SK-N-SH (cell line): ENCODE measurements around the gene PIR. TPM values are rescaled to one million over a fixed set of nuclear protein-coding genes. Genes with fewer than 3 reads are reported as not detected.

ENCODE experiments used
- CTCF ChIA-PET: fragments of 300-600, 350-600 bp; formaldehyde crosslinking; extraction: SDS; loops from one replicate; lab custom pipeline; 2021; lab: Yijun Ruan, JAX
- POLR2A ChIA-PET: fragments of 350-600 bp; sonication (Branson Sonifier 250); formaldehyde crosslinking; extraction: SDS; loops from one replicate; lab custom pipeline; 2020; ENCODE audit warnings: antibody characterized with exemption, inconsistent platforms; lab: Yijun Ruan, JAX
- DNase-seq: peaks from one replicate; pipeline ENCODE4 v3.0.0; 2012
- H2AFZ ChIP-seq: fragments of 200-600 bp; sonication (generic); 2 replicates; pipeline ENCODE4 v1.8.1; 2016; ENCODE audit warnings: antibody characterized with exemption, mild to moderate bottlenecking, low read depth
- H3F3A ChIP-seq: fragments of 200-600 bp; sonication (generic); replicated peaks from 2 replicates; pipeline ENCODE3; 2016; ENCODE audit warnings: antibody characterized with exemption, mild to moderate bottlenecking; ENCODE audit not compliant: insufficient read depth
- H3K27ac ChIP-seq, 2 experiments: fragments of 200-500 bp in 1 of 2; fragments of 200-600 bp in 1 of 2; sonication (Bioruptor generic) in 1 of 2; sonication (generic), shearing (Covaris generic) in 1 of 2; 2 replicates each; pipeline versions ENCODE4 v1.5.1 to v1.6.1; 2014 to 2016; ENCODE audit warnings: low read depth in 2 of 2, inconsistent platforms in 1 of 2, low read length in 1 of 2, mild to moderate bottlenecking in 1 of 2, mixed read lengths in 1 of 2
- H3K27me3 ChIP-seq: fragments of 200-600 bp; sonication (generic), shearing (Covaris generic); 2 replicates; pipeline ENCODE4 v1.6.1; 2016; ENCODE audit warnings: mixed run types; ENCODE audit not compliant: insufficient read depth
- H3K36me3 ChIP-seq, 2 experiments: fragments of 200-500 bp in 1 of 2; fragments of 200-600 bp in 1 of 2; sonication (Bioruptor generic) in 1 of 2; sonication (generic) in 1 of 2; replicated peaks in 1 of 2; 2 replicates each; pipeline versions ENCODE3 to v1.5.1; 2014 to 2016; ENCODE audit warnings: low read length in 1 of 2, mild to moderate bottlenecking in 1 of 2; ENCODE audit not compliant: insufficient read depth in 2 of 2, control insufficient read depth in 1 of 2
- H3K4me1 ChIP-seq, 2 experiments: fragments of 200-500 bp in 1 of 2; fragments of 200-600 bp in 1 of 2; sonication (Bioruptor generic) in 1 of 2; sonication (generic), shearing (Covaris generic) in 1 of 2; 2 replicates each; pipeline versions ENCODE4 v1.5.1 to v1.6.1; 2014 to 2016; ENCODE audit warnings: low read depth in 1 of 2, low read length in 1 of 2, mixed run types in 1 of 2; ENCODE audit not compliant: insufficient read depth in 2 of 2, control insufficient read depth in 1 of 2
- H3K4me2 ChIP-seq: fragments of 200-600 bp; sonication (generic), shearing (Covaris generic); 2 replicates; pipeline ENCODE4 v1.6.1; 2017; ENCODE audit warnings: mixed run types
- H3K4me3 ChIP-seq, 2 experiments: fragments of 200-500 bp in 1 of 2; fragments of 200-600 bp in 1 of 2; sonication (Bioruptor generic) in 1 of 2; sonication (generic), shearing (Covaris generic) in 1 of 2; 2 replicates each; pipeline versions ENCODE4 v1.5.1 to v1.8.1; 2014 to 2016; ENCODE audit warnings: low read depth in 2 of 2, inconsistent platforms in 1 of 2, low read length in 1 of 2, mild to moderate bottlenecking in 1 of 2, mixed read lengths in 1 of 2, moderate library complexity in 1 of 2
- H3K79me2 ChIP-seq: fragments of 200-600 bp; sonication (generic); 2 replicates; pipeline ENCODE4 v1.8.1; 2017; ENCODE audit warnings: mild to moderate bottlenecking; ENCODE audit not compliant: insufficient read depth
- H3K9ac ChIP-seq: fragments of 200-600 bp; sonication (generic); 2 replicates; pipeline ENCODE4 v1.6.1; 2017; ENCODE audit warnings: mixed run types
- H3K9me2 ChIP-seq: fragments of 200-600 bp; sonication (generic); 2 replicates; pipeline ENCODE4 v1.6.1; 2017; ENCODE audit warnings: mixed run types
- H3K9me3 ChIP-seq: fragments of 200-600 bp; sonication (generic); 2 replicates; pipeline ENCODE4 v1.6.1; 2017; ENCODE audit warnings: mixed run types, mild to moderate bottlenecking, moderate library complexity
- H4K20me1 ChIP-seq: fragments of 200-600 bp; sonication (generic); 2 replicates; pipeline ENCODE4 v1.6.1; 2017; ENCODE audit warnings: mild to moderate bottlenecking, mixed run types; ENCODE audit not compliant: insufficient read depth
- CHD2 ChIP-seq: fragments of 150-350 bp; IDR thresholded peaks from 2 replicates; pipeline ENCODE4 v1.6.1; 2018; ENCODE audit warnings: low read length; ENCODE audit not compliant: partially characterized antibody
- CTCF ChIP-seq: fragments of 200-600 bp; sonication (generic); IDR thresholded peaks from 2 replicates; pipeline ENCODE4 v1.6.1; 2017; ENCODE audit warnings: antibody characterized with exemption, mild to moderate bottlenecking, moderate library complexity
- ELF1 ChIP-seq: IDR thresholded peaks from 2 replicates; pipeline ENCODE4 v1.4.0; 2012
- EP300 ChIP-seq, 2 experiments: IDR thresholded peaks; 2 replicates each; pipeline versions ENCODE4 v1.4.0 to v1.6.1; 2012; ENCODE audit warnings: borderline replicate concordance in 1 of 2, low read depth in 1 of 2, low read length in 1 of 2
- FOXJ3 ChIP-seq: sonication (generic); formaldehyde crosslinking; IDR thresholded peaks from 2 replicates; pipeline ENCODE4 v1.5.1; 2020; ENCODE audit warnings: mild to moderate bottlenecking, missing genetic modification reagents
- GABPA ChIP-seq: IDR thresholded peaks from 2 replicates; pipeline ENCODE4 v1.4.0; 2012; ENCODE audit warnings: low read depth, mild to moderate bottlenecking
- GATA2 ChIP-seq: sonication (generic); formaldehyde crosslinking; IDR thresholded peaks from 2 replicates; pipeline ENCODE4 v1.5.0; 2020; ENCODE audit warnings: mild to moderate bottlenecking, missing genetic modification reagents
- JUND ChIP-seq: IDR thresholded peaks from 2 replicates; pipeline ENCODE4 v1.4.0; 2012
- NFIC ChIP-seq: IDR thresholded peaks from 2 replicates; pipeline ENCODE4 v1.4.0; 2012; ENCODE audit warnings: borderline replicate concordance
- NRF1 ChIP-seq: IDR thresholded peaks from 2 replicates; pipeline ENCODE4 v1.6.1; 2012; ENCODE audit warnings: low read depth, mild to moderate bottlenecking, low read length
- POLR2AphosphoS5 ChIP-seq: IDR thresholded peaks from 2 replicates; pipeline ENCODE4 v1.6.1; 2012; ENCODE audit warnings: low read depth, low read length
- RXRA ChIP-seq: IDR thresholded peaks from 2 replicates; pipeline ENCODE4 v1.4.0; 2012; ENCODE audit warnings: low read depth, mild to moderate bottlenecking, borderline replicate concordance
- SMC3 ChIP-seq: IDR thresholded peaks from 2 replicates; pipeline ENCODE4 v1.6.1; 2012; ENCODE audit warnings: low read depth, low read length, improper control_type of control experiment
- TCF12 ChIP-seq: IDR thresholded peaks from 2 replicates; pipeline ENCODE4 v1.4.0; 2012
- USF1 ChIP-seq: IDR thresholded peaks from 2 replicates; pipeline ENCODE4 v1.4.0; 2012; ENCODE audit warnings: low read depth, borderline replicate concordance
- YY1 ChIP-seq: IDR thresholded peaks from 2 replicates; pipeline ENCODE4 v1.4.0; 2012; ENCODE audit warnings: low read depth, mild to moderate bottlenecking
- WGBS: methylation state at CpG from one replicate; pipeline ENCODE4 v1.1.6; 2017; ENCODE audit warnings: low lambda C conversion rate; 5-methylcytosine and 5-hydroxymethylcytosine counted together
- polyA plus RNA-seq, 3 experiments: library from polyadenylated mRNA; depleted of rRNA; stranded (reverse); fragments of >200 nt; gene quantifications; 2 replicates each; pipeline ENCODE4 v1.2.3, GENCODE V29; 2012

PIR gene
- polyA plus RNA-seq, 1 of the 3 experiments (the other 2 are of a cell fraction) = 12.3 TPM

GRCh38 chrX:15410947-15411346 is 82.2 kb downstream of the PIR start:
- no peak for TF ChIP-seq GATA2
- TF ChIP-seq EP300 (IDR thresholded peaks at IDR 0.05; ENCODE audit: borderline replicate concordance in 1 of 2, low read depth in 1 of 2, low read length in 1 of 2) = no peak
- no peak for TF ChIP-seq NFIC
- TF ChIP-seq TCF12 = no peak
- no peak for TF ChIP-seq RXRA
- no peak for TF ChIP-seq FOXJ3
- TF ChIP-seq USF1 = no peak
- TF ChIP-seq NRF1 = no peak
- no peak for TF ChIP-seq YY1
- no peak for TF ChIP-seq CTCF
- no peak for TF ChIP-seq ELF1
- TF ChIP-seq GABPA = no peak
- no peak for TF ChIP-seq POLR2AphosphoS5
- no peak for TF ChIP-seq CHD2
- TF ChIP-seq SMC3 = no peak
- TF ChIP-seq JUND = no peak
- Histone ChIP-seq H3K27me3 (no peaks in the 10 kb centered on the region), H3K9me3 (no peaks in the 10 kb centered on the region), H3F3A (no peaks in the 10 kb centered on the region), H4K20me1 (no peaks in the 10 kb centered on the region), H3K4me3 (no peak overlapping the region), H3K4me2 (no peak overlapping the region), H3K4me1 (peaks cover 0 to 11% of the 10 kb centered on the region in 2 experiments; a peak in 3 of 4 replicates), H3K79me2 (no peaks in the 10 kb centered on the region), H3K9me2 (no peaks in the 10 kb centered on the region), H3K27ac (peak overlapping the region in 1 of 2 experiments; percentile 92; a peak in 2 of 4 replicates), H2AFZ (no peak overlapping the region), H3K9ac (no peak overlapping the region), H3K36me3 (no peaks in the 10 kb centered on the region)
- 86% methylated on average over 2 of the region's 2 CpGs for WGBS
- ChIA-PET POLR2A (no interaction called here), CTCF (interaction anchor here (0.6 to 1.2 kb wide), 2 partner anchors 57 to 216 kb away, joined by 3 read pairs; no protein-coding TSS in a partner anchor)
- no peak for DNase-seq

GRCh38 chrX:15410430-15410829 is 82.7 kb downstream of the PIR start:
- POLR2A ChIA-PET = no interaction called here

More at GRCh38 chrX:15410430-15410829, 82.7 kb downstream of the PIR start:
- no peak overlapping the region for H2AFZ ChIP-seq
- H3K27me3 ChIP-seq = no peaks in the 10 kb centered on the region
- H3F3A ChIP-seq = no peaks in the 10 kb centered on the region
- H3K4me1 ChIP-seq = peaks cover 0 to 16% of the 10 kb centered on the region in 2 experiments; a peak in 3 of 4 replicates
- no peaks in the 10 kb centered on the region for H3K36me3 ChIP-seq
- H3K4me2 ChIP-seq = no peak overlapping the region
- H4K20me1 ChIP-seq = no peaks in the 10 kb centered on the region
- H3K4me3 ChIP-seq = no peak overlapping the region
- CTCF ChIA-PET = interaction anchor here (0.6 to 1.2 kb wide), 2 partner anchors 57 to 216 kb away, joined by 3 read pairs; no protein-coding TSS in a partner anchor
- peak overlapping the region in 1 of 2 experiments; percentile 92; a peak in 2 of 4 replicates for H3K27ac ChIP-seq
- H3K9me3 ChIP-seq = no peaks in the 10 kb centered on the region
- no peak overlapping the region for H3K9ac ChIP-seq
- no peaks in the 10 kb centered on the region for H3K9me2 ChIP-seq
- no peaks in the 10 kb centered on the region for H3K79me2 ChIP-seq
- TF ChIP-seq POLR2AphosphoS5 (0 out of 2 replicates have a peak, but pooled peaks have one; percentile 26), USF1 (no peak), TCF12 (0 out of 2 replicates have a peak, but pooled peaks have one; percentile 21), YY1 (no peak), EP300 (IDR thresholded peaks at IDR 0.05; ENCODE audit: borderline replicate concordance in 1 of 2, low read depth in 1 of 2, low read length in 1 of 2) (peak in 1 of 2 experiments; percentile 17; a peak in 1 of 4 replicates)
- no peak for DNase-seq
